H1 (cell line): ENCODE results near the gene MCF2L. TPM values are rescaled to one million over a fixed set of nuclear protein-coding genes. Genes with fewer than 3 reads are reported as not detected.

Experiments used
- CTCF ChIA-PET: fragments of 300-600 bp; sonication (Branson Sonifier 250); formaldehyde crosslinking; loops from one replicate; lab custom pipeline; 2021; ENCODE audit not compliant: partially characterized antibody; lab: Charles Lee
- POLR2A ChIA-PET: fragments of 300-600 bp; sonication (Branson Sonifier 250); formaldehyde crosslinking; loops from one replicate; lab custom pipeline; 2021; ENCODE audit warnings: inconsistent platforms; ENCODE audit not compliant: partially characterized antibody; lab: Charles Lee
- DNase-seq, 2 experiments: peaks; one replicate each; pipeline versions ENCODE4 v3.0.0 to v3.0.0-alpha.2; 2010 to 2022; ENCODE audit warnings: low spot score in 2 of 2, low read depth in 1 of 2, mixed read lengths in 1 of 2
- FAIRE-seq: peaks from 2 replicates; lab custom pipeline; 2011; peaks lifted over from hg19 to GRCh38; lab: Jason Lieb, UNC
- H2AFZ ChIP-seq: 2 replicates; pipeline ENCODE4 v1.8.1; 2012; ENCODE audit warnings: low read length, inconsistent platforms
- H2AK5ac ChIP-seq: 2 replicates; pipeline ENCODE4 v1.6.1; 2013; ENCODE audit warnings: low read depth, low read length
- H2BK120ac ChIP-seq: replicated peaks from 2 replicates; pipeline ENCODE3; 2013; ENCODE audit warnings: low read depth, low read length, inconsistent platforms
- H2BK12ac ChIP-seq: 2 replicates; pipeline ENCODE4 v1.6.1; 2013; ENCODE audit warnings: low read depth, low read length
- H2BK15ac ChIP-seq: 2 replicates; pipeline ENCODE4 v1.6.1; 2013; ENCODE audit warnings: low read length
- H2BK20ac ChIP-seq: 2 replicates; pipeline ENCODE4 v1.6.1; 2013; ENCODE audit warnings: low read length
- H2BK5ac ChIP-seq: 2 replicates; pipeline ENCODE4 v1.6.1; 2013; ENCODE audit warnings: low read depth, low read length
- H3K14ac ChIP-seq: 2 replicates; pipeline ENCODE4 v1.6.1; 2013; ENCODE audit warnings: inconsistent platforms; ENCODE audit not compliant: insufficient read length
- H3K18ac ChIP-seq: 2 replicates; pipeline ENCODE4 v1.6.1; 2013; ENCODE audit warnings: low read length; ENCODE audit errors: extremely low read depth
- H3K23ac ChIP-seq: 2 replicates; pipeline ENCODE4 v1.6.1; 2013; ENCODE audit warnings: inconsistent platforms; ENCODE audit not compliant: insufficient read length
- H3K23me2 ChIP-seq: 2 replicates; pipeline ENCODE4 v1.6.1; 2013; ENCODE audit warnings: low read depth, low read length
- H3K27ac ChIP-seq: 2 replicates; pipeline ENCODE4 v1.6.1; 2011; ENCODE audit warnings: low read depth, low read length, inconsistent platforms
- H3K27me3 ChIP-seq, 4 experiments: replicated peaks in 1 of 4; 1 replicate in 1 of 4; 2 replicates in 3 of 4; pipeline versions ENCODE4 v1.6.1 to v1.8.1; 2011 to 2013; ENCODE audit warnings: low read length in 3 of 4, mild to moderate bottlenecking in 3 of 4, inconsistent platforms in 2 of 4, mixed read lengths in 2 of 4, moderate library complexity in 1 of 4; ENCODE audit not compliant: control insufficient read depth in 3 of 4, insufficient read depth in 3 of 4; ENCODE audit errors: extremely low read depth in 1 of 4
- H3K36me3 ChIP-seq, 4 experiments: 2 replicates each; pipeline versions ENCODE4 v1.6.1 to v1.8.1; 2011 to 2013; ENCODE audit warnings: mild to moderate bottlenecking in 4 of 4, low read length in 3 of 4, moderate library complexity in 2 of 4, control low read depth in 1 of 4, inconsistent platforms in 1 of 4; ENCODE audit not compliant: insufficient read depth in 4 of 4, control insufficient read depth in 2 of 4
- H3K4ac ChIP-seq: replicated peaks from 2 replicates; pipeline ENCODE3; 2013; ENCODE audit warnings: low read length, low read depth, mixed read lengths, inconsistent platforms; ENCODE audit not compliant: insufficient read length
- H3K4me1 ChIP-seq, 4 experiments: replicated peaks in 1 of 4; 1 replicate in 1 of 4; 2 replicates in 3 of 4; pipeline versions ENCODE4 v1.6.1 to v1.8.1; 2011 to 2013; ENCODE audit warnings: low read length in 3 of 4, inconsistent platforms in 2 of 4, mixed read lengths in 1 of 4; ENCODE audit not compliant: insufficient read depth in 4 of 4, control insufficient read depth in 3 of 4
- H3K4me2 ChIP-seq, 2 experiments: 2 replicates each; pipeline versions ENCODE4 v1.6.1 to v1.8.1; 2011 to 2013; ENCODE audit warnings: low read depth in 2 of 2, low read length in 2 of 2, control low read depth in 1 of 2, inconsistent platforms in 1 of 2, mild to moderate bottlenecking in 1 of 2; ENCODE audit not compliant: insufficient read depth in 1 of 2
- H3K4me3 ChIP-seq, 4 experiments: fragments of 200-600, 300-600 bp in 1 of 4; sonication (generic), shearing (Covaris generic), sonication (Bioruptor Twin) in 1 of 4; 2 replicates each; pipeline versions ENCODE4 v1.5.1 to v1.8.1; 2011 to 2016; ENCODE audit warnings: low read length in 4 of 4, low read depth in 3 of 4, control low read depth in 2 of 4, inconsistent platforms in 2 of 4, mild to moderate bottlenecking in 2 of 4, mixed read lengths in 1 of 4, moderate library complexity in 1 of 4; ENCODE audit not compliant: insufficient read depth in 2 of 4; ENCODE audit errors: extremely low read depth in 1 of 4
- H3K56ac ChIP-seq: replicated peaks from 2 replicates; pipeline ENCODE3; 2013; ENCODE audit warnings: low read depth, mild to moderate bottlenecking, mixed read lengths, low read length, inconsistent platforms; ENCODE audit not compliant: insufficient read length
- H3K79me1 ChIP-seq: 2 replicates; pipeline ENCODE4 v1.6.1; 2013; ENCODE audit warnings: low read depth, low read length, control low read depth
- H3K79me2 ChIP-seq, 2 experiments: 2 replicates each; pipeline versions ENCODE4 v1.6.1 to v1.8.1; 2012 to 2013; ENCODE audit warnings: low read length in 2 of 2, mild to moderate bottlenecking in 2 of 2, inconsistent platforms in 1 of 2; ENCODE audit not compliant: insufficient read depth in 2 of 2, control insufficient read depth in 1 of 2
- H3K9ac ChIP-seq, 4 experiments: replicated peaks in 1 of 4; 1 replicate in 1 of 4; 2 replicates in 3 of 4; pipeline versions ENCODE4 v1.6.1 to v1.8.1; 2011 to 2013; ENCODE audit warnings: low read depth in 3 of 4, low read length in 3 of 4, control low read depth in 2 of 4, mild to moderate bottlenecking in 2 of 4, moderate library complexity in 2 of 4, inconsistent platforms in 1 of 4; ENCODE audit errors: extremely low read depth in 1 of 4
- H3K9me3 ChIP-seq, 2 experiments: 2 replicates each; pipeline versions ENCODE4 v1.6.1 to v1.8.1; 2012 to 2013; ENCODE audit warnings: mild to moderate bottlenecking in 2 of 2, moderate library complexity in 2 of 2, control low read depth in 1 of 2, inconsistent platforms in 1 of 2, low read depth in 1 of 2, low read length in 1 of 2, mixed read lengths in 1 of 2; ENCODE audit not compliant: insufficient read depth in 2 of 2
- H4K20me1 ChIP-seq, 2 experiments: replicated peaks in 1 of 2; 2 replicates each; pipeline versions ENCODE3 to v1.8.1; 2011 to 2013; ENCODE audit warnings: inconsistent platforms in 2 of 2, low read length in 2 of 2, mild to moderate bottlenecking in 1 of 2; ENCODE audit not compliant: insufficient read depth in 2 of 2, control insufficient read depth in 1 of 2
- H4K5ac ChIP-seq: 2 replicates; pipeline ENCODE4 v1.6.1; 2013; ENCODE audit warnings: low read length, low read depth, mixed read lengths, inconsistent platforms; ENCODE audit not compliant: insufficient read length
- H4K8ac ChIP-seq: 2 replicates; pipeline ENCODE4 v1.8.0; 2013; ENCODE audit warnings: mild to moderate bottlenecking, moderate library complexity, low read length, inconsistent platforms; ENCODE audit not compliant: insufficient read depth; ENCODE audit errors: extremely low read depth
- H4K91ac ChIP-seq: replicated peaks from 2 replicates; pipeline ENCODE3; 2013; ENCODE audit warnings: low read length, mixed read lengths, inconsistent platforms; ENCODE audit not compliant: insufficient read length
- CBX5 ChIP-seq: fragments of 300-800, 300-1000 bp; sonication (generic); IDR thresholded peaks from 2 replicates; pipeline ENCODE4 v1.7.1; 2016; ENCODE audit warnings: antibody characterized with exemption, low read length, low read depth
- JUN ChIP-seq: IDR thresholded peaks from 2 replicates; pipeline ENCODE4 v1.6.1; 2011; ENCODE audit warnings: low read depth, mild to moderate bottlenecking, improper control_type of control experiment, low read length
- KDM1A ChIP-seq: fragments of 200-600, 300-600 bp; sonication (generic); IDR thresholded peaks from 2 replicates; pipeline ENCODE4 v1.7.1; 2016; ENCODE audit warnings: mild to moderate bottlenecking, low read length, borderline replicate concordance
- WGBS, 2 experiments: shearing (Covaris generic) in 1 of 2; methylation state at CpG; one replicate each; pipeline versions ENCODE4 v1.1.6 to v1.1.7; 2013 to 2015; ENCODE audit warnings: low lambda C conversion rate in 2 of 2, mixed read lengths in 2 of 2, inconsistent platforms in 1 of 2, low coverage in 1 of 2, missing lambda C conversion rate in 1 of 2; ENCODE audit not compliant: insufficient replicate concordance in 2 of 2, insufficient coverage in 1 of 2, insufficient read length in 1 of 2; ENCODE audit errors: extremely low coverage in 1 of 2, missing lambda C conversion rate in 1 of 2; 5-methylcytosine and 5-hydroxymethylcytosine counted together
- polyA plus RNA-seq, 7 experiments: library from polyadenylated mRNA; depleted of rRNA in 3 of 7; stranded (reverse) in 5 of 7; unstranded in 2 of 7; fragments of >200 nt in 5 of 7; fragments of 200-250 nt in 2 of 7; gene quantifications; 1 replicate in 5 of 7; 2 replicates in 1 of 7; 4 replicates in 1 of 7; pipeline versions ENCODE4 v1.2.1 to v1.2.3, GENCODE V29; 2011 to 2013; ENCODE audit warnings: missing spikeins in 2 of 7, mixed read lengths in 2 of 7
- total RNA-seq: library from RNA; stranded (reverse); fragmentation: NEBNext Ultra II Directional; extraction: Animal tissue kit (Norgen Biotek cat#: 25700); gene quantifications from 2 replicates; pipeline ENCODE4 v1.2.1, GENCODE V29; 2021
- TF ChIP-seq, protein P1 (sequence below): IDR thresholded peaks from 2 replicates; pipeline ENCODE4 v1.6.1; 2012; ENCODE audit warnings: inconsistent platforms

MCF2L gene
- total and polyA plus RNA-seq, 2 of the 8 experiments (the other 6 are each of a cell fraction or from before 2014, with no cell fraction given): 10.1 to 24.4 TPM

DNA sequence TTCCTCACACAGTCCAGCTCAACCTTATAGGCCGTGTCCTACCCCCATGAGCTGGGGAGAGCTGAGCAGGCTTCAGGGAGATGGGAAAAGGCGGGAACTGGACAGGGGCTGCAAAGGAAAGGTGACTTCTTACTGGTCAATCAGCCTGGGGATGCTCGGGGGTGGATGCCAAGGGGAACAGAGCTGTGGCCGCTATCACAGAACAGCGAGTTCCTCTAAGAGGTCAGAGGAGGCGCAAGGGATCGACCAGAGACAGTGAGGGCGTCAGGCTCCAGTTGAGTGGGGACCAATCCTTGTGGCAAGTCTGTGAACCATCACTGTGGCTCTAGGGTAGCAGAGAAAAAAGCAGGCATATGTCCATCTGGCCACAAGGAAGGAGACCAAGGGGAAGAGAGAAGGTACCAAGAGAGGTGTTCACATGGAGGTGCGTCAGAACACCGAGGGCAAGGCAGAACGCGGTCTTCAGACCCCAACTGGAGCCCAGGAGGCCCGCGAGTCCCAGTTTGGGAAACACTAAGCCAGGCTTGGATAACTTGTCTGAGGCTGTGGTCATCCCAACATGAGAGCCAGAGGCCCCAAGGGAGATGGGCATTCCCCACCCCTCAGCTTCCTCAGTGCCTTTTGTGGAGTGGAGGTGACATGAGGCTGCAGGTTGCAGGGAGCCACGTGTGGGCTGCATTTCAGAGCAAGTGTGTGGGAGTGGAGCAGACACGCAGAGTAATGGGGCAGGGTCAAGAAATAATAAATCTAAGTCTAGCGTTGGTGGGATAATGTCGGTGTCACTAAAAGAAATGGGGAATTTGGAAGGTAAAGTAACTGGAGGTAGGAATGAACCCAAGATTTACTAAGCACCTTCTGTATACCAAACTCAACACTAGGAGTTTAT, 157.5 kb downstream of the MCF2L start:
- Histone ChIP-seq H3K23me2 (no peaks in the 10 kb centered on the region), H3K18ac (no peak overlapping the region), H3K79me1 (no peaks in the 10 kb centered on the region), H3K9ac (no peak overlapping the region), H2AK5ac (no peak overlapping the region), H2BK12ac (0 out of 2 replicates have a peak overlapping the region, but pooled peaks have one; percentile 17), H3K23ac (no peak overlapping the region), H3K9me3 (no peaks in the 10 kb centered on the region), H3K56ac (no peak overlapping the region), H3K79me2 (no peaks in the 10 kb centered on the region), H3K27me3 (no peaks in the 10 kb centered on the region), H3K4me1 (peaks cover 0 to 15% (median 9%) of the 10 kb centered on the region in 4 experiments; a peak in 6 of 7 replicates), H3K27ac (no peak overlapping the region), H2AFZ (no peak overlapping the region), H3K4ac (no peak overlapping the region), H2BK20ac (no peak overlapping the region), H2BK15ac (0 out of 2 replicates have a peak overlapping the region, but pooled peaks have one; percentile 12), H4K8ac (no peak overlapping the region; the same call in 1 of the 2 replicates), H4K20me1 (no peaks in the 10 kb centered on the region), H2BK120ac (no peak overlapping the region), H3K4me3 (no peak overlapping the region), H3K36me3 (no peaks in the 10 kb centered on the region), H4K91ac (no peak overlapping the region), H3K4me2 (no peak overlapping the region), H2BK5ac (no peak overlapping the region), H3K14ac (no peak overlapping the region), H4K5ac (no peak overlapping the region)
- WGBS, 2 experiments: 86% methylated on average over 18 of the region's 18 CpGs; no CpG with 5 or more reads in 1 of the 2 experiments
- FAIRE-seq: no peak
- ChIA-PET CTCF (interaction anchor here (1.1 to 3.0 kb wide), 5 partner anchors 12 to 30 kb away, joined by 3 to 13 read pairs (median 4); no protein-coding TSS in a partner anchor), POLR2A (interaction anchor here (1.2 kb wide), 1 partner anchor 16 kb away, joined by 3 read pairs; no protein-coding TSS in a partner anchor)
- TF ChIP-seq, protein P1, sequence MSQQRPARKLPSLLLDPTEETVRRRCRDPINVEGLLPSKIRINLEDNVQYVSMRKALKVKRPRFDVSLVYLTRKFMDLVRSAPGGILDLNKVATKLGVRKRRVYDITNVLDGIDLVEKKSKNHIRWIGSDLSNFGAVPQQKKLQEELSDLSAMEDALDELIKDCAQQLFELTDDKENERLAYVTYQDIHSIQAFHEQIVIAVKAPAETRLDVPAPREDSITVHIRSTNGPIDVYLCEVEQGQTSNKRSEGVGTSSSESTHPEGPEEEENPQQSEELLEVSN: peak; percentile 45; the same call in 1 of the 2 replicates
- TF ChIP-seq KDM1A (no peak), CBX5 (no peak), JUN (no peak)
- DNase-seq: no peak
